Cortex of kidney (tissue), 1 donor: ENCODE results near the gene MGAT4C.
"Not testable (repeated sequence)": the region's sequence is repeated elsewhere in the genome, so short reads cannot be mapped to it uniquely, and the experiment has no call there.

Experiments
- DNase-seq: peaks from one replicate; lab custom pipeline; 2025; lab: John Stamatoyannopoulos, UW

The MGAT4C gene

GRCh38 chr12:86134561-86134960, 121.6 kb downstream of the MGAT4C start:
- no peak for DNase-seq

DNA sequence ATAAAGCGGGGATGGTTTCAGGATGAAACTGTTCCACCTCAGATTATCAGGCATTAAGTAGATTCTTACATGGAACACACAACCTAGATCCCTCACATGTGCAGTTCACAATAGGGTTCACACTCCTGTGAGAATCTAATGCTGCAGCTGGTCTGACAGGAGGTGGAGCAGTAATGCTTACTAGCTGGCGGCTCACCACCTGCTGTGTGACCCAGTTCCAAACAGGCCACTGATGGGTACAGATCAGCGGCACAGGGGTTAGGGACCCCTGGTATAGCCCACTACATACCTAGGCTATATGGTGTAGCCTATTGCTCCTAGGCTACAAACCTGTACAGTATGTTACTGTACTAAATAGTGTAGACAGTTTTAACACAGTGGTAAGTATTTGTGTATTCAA, 129.3 kb downstream of the MGAT4C start:
- not testable (repeated sequence) for DNase-seq

GRCh38 chr12:86122846-86123468, 133.2 kb downstream of the MGAT4C start:
- DNase-seq, result no peak

GRCh38 chr12:86118161-86118560, 138.0 kb downstream of the MGAT4C start:
- DNase-seq, result no peak

- DNase-seq, result no peak
Observed at GRCh38 chr12:86117711-86118110, 138.5 kb downstream of the MGAT4C start.

DNA sequence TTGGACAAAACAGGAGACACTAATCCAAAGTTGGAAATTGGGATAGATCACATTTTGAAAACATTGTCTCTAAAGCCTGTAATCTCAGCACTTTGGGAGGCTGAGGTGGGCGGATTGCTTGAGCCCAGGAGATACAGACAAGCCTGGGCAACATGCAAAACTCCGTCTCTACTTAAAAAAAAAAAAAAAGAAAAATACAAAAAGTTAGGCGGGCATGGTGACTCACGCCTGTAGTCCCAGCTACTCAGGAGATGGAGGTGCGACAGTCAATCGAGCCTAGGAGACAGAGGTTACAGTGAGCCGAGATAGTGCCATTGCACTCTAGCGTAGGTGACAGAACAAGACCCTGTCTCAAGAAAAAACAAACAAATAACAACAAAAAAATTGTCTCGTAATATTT, 152.1 kb downstream of the MGAT4C start:
- no peak for DNase-seq

GRCh38 chr12:86097161-86097560, 159.0 kb downstream of the MGAT4C start:
- no peak for DNase-seq

GRCh38 chr12:86091681-86092080, 164.5 kb downstream of the MGAT4C start:
- no peak for DNase-seq

DNA sequence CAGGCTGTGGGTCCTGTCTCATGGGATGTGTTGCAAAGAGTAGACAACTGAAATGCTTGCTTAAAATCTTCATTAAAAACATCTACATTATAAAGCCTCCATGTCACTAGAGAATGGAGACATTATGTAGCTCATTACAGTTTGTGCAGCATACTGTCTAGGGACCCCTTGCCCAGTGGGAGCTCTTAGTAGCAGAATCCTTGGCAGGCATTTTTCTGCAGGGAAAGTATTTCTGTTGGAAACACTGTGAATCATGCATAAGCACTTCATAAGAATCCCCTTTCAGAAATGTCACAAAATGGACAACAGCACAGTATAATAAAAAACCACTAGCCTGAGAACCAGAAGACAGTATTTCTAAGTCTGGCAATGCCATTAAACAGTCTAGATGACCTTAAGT, 174.3 kb downstream of the MGAT4C start:
- no peak for DNase-seq

- DNase-seq, result not testable (repeated sequence)
Observed at GRCh38 chr12:86059052-86059451, 197.1 kb downstream of the MGAT4C start.

DNA sequence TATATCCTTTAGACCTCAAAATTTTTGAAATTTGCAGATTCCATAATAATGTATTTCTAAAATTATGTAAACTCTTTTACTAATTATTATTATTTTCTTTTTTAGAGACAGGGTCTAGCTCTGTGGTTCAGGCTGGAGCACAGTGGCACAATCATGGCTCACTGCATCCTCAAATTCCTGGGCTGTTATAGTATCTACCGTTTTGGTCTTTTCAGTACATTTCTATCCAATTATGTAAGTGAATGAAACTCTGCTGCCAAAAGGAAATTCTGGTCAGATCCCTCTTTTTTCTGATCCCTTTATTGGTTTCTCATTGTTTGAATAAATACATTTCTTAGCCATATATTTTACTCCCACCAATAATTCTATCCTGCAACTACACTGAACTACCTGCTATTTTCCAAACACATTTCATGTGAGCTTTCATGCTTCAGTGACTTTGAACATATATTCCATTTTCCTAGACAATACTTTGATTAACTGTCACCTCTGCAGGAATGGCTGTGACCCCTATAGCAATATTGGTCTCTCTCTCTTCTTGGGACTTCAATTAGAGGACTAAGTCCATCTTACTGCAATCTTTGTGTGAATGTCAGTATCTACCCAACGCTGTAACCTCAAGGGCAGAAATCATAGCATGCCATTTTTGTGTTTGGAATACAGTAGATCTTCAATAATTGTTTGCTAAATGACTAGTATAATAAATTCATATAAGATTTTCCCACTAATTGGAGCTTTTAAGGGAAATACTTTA, 198.9 kb downstream of the MGAT4C start:
- DNase-seq, result no peak

- no peak for DNase-seq
Observed at GRCh38 chr12:86052921-86053320, 203.3 kb downstream of the MGAT4C start.

DNA sequence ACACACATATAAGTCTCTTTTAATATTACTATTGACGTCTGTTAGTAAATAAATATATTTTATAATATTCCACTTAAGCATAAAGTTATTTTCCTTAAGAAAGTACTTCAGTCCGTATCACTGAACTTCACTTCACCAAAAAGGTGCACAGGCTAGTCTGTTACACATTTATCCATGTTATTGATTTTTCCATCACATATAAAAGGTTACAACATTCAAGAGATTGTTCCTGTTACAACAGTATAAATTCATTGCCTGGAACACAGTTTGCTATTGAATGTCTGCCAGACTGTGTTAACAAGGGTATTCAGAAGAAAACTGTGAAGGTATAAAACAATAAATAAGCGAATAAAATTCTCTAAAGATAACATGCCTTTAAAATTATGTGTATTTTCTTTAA, 206.2 kb downstream of the MGAT4C start:
- DNase-seq, result no peak

DNA sequence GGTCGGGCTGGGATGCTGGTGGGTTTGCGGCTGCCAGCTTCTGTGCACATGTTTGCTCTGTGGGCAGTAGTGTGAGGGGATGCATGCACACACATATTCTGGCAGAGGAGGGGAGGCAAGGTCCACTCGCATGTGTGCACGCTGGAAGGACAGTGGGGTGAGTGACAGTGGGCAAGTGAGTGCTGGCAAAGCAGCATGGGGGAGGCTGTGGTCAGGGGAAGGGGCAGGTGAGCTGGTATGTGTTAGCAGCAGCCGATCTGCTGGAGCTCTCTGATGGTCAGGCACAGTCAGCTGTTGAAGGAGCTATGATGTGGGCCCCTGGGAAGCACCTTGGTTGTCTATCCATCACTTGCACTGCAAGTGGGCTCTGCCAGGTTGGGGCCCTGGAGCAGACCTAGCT, 211.8 kb downstream of the MGAT4C start:
- no peak for DNase-seq

GRCh38 chr12:86042062-86042461, 214.1 kb downstream of the MGAT4C start:
- no peak for DNase-seq

- no peak for DNase-seq
Observed at GRCh38 chr12:86018361-86018760, 237.8 kb downstream of the MGAT4C start.

- no peak for DNase-seq
Observed at GRCh38 chr12:86015026-86015425, 241.2 kb downstream of the MGAT4C start.

- DNase-seq, result no peak
Observed at GRCh38 chr12:86006727-86007126, 249.5 kb downstream of the MGAT4C start.

DNA sequence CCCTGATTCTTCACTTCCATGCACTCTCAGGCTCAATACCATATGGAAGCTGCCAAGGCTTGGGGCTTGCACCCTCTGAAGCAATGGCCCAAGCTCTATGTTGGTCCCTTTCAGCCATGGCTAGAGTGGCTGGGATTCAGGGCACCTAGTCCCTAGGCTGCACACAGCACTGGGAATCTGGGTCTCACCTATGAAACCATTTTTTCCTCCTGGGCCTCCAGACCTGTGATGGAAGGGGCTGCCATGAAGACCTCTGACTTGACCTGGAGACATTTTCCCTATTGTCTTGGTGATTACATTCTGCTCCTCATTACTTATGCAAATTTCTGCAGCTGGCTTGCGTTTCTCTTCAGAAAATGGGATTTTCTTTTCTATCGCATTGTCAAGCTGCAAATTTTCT, 258.1 kb downstream of the MGAT4C start:
- no peak for DNase-seq

DNA sequence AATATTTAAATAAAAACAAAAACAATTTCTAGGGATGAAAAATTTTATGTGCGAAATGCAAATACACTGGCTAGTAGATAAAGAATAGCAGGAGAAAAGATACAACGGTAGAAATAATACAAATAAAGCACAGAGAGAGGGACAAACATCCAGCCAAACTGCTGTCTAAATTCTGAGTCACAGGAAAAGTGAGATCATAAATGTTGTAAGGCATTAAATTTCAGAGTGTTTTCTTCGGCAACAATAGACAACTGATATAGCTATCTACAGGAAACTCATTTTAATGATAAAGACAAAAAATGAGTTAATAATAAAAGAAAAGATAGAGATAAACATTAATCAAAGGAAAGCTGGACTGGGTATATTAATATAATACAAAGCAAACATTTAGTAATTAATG, 259.9 kb downstream of the MGAT4C start:
- no peak for DNase-seq

DNA sequence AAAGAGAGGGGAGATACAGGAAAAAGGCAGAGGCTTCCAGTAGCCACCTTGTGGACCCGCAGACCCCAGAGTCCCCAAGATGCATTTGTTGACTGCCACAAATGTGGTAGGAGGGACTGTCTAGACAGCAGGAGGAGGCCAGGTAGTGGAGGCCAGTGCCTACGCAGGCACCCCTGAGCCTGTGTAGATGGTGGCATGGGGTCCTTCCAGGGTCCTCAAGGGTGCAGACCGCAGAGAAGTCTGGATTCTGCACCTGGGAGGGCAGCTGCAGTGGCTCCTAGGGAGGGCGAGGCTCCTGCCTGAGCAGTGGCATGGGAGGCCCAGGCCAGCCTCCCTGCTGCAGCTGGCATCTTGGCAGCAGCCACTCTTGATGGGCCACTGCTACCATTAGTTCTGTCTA, 262.4 kb downstream of the MGAT4C start:
- DNase-seq, result no peak

DNA sequence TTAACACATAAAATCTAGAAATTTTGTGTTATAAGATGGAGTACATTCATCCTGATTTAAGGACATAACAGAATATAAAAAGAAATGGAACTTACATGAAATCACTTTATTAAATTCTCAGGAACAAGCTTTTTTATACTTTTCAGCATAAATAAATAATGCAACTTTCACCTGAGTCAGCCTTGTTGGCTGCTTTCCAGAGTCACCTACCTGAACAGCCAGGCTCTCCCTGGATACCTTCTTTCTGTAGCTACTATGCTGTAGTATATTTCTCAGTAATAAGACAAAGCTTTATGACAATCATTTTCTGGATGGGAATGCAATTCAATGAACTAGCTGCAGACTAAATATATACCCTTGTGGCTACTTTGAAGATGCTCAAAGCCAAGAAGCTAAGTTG, 270.2 kb downstream of the MGAT4C start:
- DNase-seq, result no peak

DNA sequence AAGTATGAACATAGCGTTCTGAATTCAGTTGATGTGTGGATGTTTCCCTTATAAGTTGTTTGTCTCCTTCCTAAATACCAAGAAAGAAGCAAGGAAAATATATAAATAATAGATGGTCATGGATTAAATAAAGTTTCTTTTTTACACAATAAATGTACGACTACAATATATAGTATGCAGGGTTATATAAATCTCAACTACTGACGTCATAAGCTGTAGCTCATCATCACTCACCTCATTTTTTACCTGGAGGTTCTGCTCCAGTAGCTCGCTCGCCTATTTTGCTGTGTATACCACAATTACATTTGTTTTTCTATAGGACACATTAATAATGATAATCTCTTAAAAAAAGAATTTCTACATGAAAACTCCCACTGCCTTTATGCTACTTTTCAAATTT, 272.6 kb downstream of the MGAT4C start:
- DNase-seq, result no peak

- DNase-seq, result no peak
Observed at GRCh38 chr12:85979641-85980040, 276.6 kb downstream of the MGAT4C start.
